GM19023 (cell line): ENCODE results near the gene VPS9D1.
"Not testable (repeated sequence)": the region's sequence is repeated elsewhere in the genome, so short reads cannot be mapped to it uniquely, and the experiment has no call there.

ENCODE experiments used
- ATAC-seq: cut with Tn5 transposase; IDR thresholded peaks from one replicate; pipeline ENCODE4 v1.9.1; 2021; ENCODE audit warnings: mild to moderate bottlenecking, moderate library complexity; ENCODE audit not compliant: unreplicated experiment

Gene VPS9D1

DNA sequence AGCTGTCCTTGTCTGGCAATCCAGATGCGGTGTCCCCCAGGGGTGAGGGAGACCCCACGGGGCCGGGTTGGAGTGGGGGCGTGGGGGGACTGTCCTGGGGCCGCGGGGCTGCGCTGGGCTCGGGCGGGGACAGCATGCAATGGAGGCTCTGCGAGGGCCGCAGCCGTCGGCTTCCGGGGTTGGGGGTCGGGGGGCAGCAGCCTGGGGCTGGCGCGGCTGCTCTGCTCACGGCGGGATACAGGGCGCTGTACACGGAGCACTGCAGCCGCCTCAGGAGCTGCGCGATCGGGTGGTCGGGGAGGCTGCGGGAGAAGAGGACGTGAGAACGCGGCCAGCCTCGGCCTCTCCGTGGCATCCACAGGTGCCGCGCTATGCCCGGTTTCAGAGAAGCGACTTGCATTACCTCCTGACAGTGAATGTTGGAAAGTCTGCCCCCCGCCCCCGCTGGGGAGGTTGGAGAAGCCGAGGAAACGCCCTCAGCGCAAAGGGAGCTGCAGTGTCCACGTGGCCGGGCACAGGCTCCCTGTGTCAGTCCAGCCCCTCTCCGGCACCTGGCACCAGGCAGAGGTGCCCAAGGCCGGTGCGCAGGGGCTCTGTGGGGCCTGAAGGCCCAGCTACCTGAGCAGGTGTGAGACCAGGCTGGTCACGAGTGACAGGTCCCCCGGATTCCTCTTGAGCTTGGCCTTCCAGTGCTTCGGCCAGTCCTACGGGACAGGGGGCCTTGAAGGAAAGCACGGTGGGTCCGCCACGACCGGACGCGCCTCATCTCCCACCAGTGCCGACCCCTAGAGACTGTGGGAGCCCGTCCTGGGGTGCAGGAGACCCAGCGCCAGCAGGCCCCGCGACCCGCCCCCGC is 9.8 kb downstream of the VPS9D1 start:
- no peak for ATAC-seq

DNA sequence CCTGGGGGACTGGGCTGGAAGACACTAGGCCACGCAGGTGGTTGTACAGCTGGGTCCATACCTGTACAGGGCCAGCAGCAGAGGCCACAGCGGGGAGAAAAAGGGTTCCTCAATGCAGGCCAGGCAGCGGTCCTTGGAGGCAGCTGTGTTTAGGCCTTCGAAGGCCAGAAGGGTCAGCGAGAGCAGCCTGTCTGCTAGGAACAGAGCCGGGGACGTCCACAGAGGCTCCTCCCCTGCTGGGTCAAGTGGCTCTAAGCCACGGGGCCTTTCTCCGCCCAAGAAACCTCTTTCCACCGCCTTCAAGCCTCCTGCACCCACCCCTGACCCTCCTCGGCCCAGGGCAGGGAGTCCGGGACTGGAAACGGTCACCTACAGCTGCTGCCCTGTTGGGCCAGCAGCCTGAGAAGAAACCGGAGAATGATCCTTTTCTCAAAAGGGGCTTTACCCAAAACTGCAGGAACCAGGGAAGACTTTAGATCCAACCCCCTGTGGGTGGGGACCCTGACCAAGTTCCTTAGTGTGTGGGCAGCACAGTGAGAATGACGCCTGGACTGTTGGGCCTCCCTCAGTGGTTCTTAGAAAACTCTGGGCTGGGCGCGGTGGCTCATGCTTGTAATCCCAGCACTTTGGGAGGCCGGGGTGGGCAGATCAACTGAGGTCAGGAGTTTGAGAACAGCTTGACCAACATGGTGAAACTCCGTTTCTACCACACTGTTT is 10.8 kb downstream of the VPS9D1 start:
- ATAC-seq, result no peak

DNA sequence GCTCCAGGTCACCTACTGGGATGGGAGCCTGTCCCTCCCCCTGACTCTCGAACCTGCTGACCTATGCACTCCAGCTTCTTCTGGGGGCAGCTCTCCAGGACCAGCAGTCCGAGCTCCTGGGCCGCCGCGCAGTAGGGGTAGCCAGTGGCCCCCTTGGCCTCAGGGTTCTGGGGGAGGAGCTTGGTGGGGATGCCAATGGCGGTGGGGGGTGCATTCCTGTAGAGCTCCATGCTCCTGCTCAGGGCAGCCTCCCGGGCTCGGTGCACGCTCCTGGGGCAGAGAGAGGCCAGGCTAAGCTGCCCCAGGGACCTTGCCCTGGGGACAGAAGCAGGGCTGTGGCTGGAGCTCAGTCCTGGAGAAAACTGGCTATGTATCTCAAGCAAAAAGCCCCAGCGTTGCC is 11.5 kb downstream of the VPS9D1 start:
- no peak for ATAC-seq

DNA sequence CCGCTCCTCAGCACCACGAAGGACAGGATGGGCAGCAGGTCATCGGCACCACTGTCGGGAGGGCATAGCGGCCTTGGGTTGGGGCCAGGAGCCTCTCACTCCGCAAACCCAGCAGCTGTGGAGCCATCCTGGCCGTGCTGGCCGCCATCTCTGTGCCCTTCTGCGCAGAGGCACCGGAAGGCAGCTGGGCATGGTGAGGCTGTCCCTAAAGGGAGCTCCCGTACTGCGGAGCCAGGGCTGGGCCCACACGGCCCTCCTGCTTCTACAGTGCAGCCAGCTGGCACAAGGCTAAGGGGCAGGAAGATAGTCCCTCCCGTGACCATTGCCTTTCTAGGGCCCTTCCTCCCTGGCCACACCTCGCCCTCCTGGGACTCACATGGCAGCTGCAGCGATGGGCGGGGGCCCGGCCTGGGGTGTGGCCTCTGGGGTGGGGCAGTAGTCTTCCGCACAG is 12.2 kb downstream of the VPS9D1 start:
- ATAC-seq, result no peak

DNA sequence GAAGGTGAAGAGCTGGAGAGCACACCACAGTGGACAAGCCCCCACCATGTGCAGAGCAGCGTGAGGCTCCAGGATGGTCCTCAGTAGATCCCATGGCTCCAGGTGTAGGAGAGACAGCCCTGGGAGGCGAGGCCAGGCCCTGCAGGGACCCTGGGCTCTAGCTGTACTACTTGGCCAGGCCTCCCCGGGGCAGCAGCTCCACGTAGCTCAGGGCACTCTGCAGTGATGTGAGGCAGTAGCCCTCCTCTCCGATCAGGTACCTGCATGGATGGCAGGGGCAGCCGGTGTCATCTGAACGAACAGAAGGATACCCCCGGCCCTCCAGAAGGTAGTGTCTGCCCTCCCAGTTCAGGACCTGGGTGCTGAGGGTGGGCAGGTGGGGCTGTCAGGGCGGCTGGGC is 13.0 kb downstream of the VPS9D1 start:
- ATAC-seq, result no peak

DNA sequence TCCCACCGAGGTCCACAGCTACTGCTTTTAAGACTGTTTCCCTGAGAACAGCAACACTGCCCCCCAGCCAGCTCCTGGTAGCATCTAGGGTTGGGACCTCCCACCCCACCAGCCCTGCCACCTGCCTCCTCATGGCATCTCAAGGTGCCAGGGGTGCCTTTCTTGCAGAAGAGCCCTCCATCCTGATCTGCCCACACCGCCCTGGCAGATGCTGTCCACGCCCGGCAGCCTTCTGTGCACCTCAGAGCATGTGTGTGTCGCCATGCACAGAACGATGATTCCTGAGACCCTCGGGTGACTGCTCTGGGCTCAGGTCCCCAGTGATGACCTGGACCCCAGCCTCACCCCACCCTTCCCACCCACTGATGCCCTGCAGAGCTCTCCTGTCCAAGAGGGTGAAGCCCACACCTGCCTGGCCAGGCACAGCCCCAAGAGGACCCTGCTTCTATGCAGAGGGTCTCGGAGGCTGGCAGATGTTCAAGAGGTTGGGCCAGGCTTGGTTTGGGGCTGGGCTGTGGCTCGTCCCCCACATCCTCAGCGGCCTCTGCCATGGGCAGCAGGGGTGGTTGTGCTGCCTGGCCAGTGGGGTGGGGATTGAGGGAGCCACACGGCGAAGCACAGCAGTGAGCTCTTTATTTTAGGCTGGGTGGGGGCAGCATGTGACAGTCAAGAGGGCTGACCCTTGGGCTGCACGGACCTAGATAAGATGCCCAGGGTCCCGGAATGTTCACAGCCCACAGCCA is 14.0 kb downstream of the VPS9D1 start:
- no peak for ATAC-seq

DNA sequence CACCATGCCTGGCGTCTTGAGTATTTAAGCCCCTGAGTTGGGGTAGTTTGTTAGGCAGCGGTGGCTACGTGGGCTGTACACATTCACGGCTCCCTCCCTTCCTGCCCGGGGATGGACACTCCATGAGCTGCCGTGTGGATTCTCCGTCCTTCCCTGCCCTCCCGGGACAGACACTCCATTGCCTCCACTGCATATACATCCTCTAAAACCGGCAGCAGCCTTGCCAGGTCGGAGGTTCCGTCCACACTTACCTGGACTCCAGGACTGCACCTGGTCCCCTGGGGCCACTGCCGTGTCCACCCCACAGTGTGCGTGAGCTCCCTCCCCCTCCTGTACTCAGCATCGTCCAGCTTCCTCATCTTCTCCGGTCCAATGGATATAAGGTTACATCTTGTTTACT is 15.7 kb downstream of the VPS9D1 start:
- ATAC-seq, result no peak

DNA sequence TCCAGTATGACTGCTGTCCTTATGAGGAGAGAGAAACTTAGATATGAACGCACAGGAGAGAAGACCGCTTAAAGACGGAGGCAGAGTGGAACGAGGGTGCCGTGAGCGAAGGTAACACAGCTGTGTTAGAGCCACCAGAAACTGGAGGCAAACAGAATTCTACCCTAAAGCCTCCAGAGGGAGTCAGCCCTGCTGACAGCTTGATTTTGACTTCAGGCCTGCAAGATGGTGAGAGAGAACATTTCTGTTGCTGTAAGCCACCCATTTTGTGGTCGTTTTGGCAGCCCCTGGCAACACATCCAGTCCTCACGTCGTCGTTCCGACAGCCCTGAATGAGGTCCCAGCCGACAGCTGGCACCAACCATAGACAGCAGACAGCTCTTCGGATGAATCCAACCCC is 16.4 kb downstream of the VPS9D1 start:
- no peak for ATAC-seq

DNA sequence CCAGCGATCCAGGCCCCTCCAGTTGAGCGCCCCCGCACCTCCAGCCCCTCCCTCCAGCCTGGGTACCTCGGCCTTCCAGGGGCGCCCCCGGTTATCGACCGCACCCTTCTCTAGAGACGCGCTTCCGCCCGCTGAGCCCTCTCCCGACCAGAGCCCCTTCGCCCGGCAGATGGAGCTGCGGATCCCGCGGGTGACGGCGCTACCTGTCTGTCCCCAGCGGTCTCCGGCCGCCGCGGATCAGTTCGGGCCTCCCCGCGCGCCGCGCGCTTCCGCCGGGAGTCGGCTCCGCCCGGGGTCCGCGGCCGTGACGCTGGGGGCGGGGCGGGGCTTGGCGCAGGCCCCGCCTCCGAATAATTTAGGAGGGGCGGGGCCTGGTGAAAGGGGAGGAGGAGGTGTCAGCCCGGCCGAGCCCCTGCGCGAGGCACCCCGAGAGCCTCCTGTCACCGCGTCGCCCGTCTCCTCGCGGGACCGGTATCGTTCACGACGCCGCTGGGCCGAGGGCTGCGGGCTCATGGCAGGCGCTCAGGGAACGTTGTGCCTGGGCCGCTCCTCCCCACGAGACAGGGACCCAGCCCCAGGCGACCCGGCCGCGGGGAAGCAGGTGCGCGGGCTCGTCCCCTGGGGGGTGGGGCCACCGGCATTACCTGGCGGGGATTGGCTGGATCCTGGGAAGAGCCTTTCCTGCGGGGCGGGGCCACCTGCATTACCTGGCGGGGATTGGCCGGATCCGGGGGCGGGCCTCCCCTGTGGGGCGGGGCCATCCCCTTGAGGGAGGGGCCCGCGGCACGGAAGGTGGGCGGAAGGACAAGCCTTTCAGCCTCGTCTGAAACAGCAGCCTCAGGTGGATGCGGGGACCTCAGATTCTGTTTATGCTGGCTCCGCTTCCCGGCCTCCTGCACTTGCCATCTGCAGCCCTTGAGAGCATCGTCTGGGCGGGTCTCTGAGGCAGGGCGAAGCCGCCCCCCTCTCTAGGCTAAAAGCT is 19.0 kb downstream of the VPS9D1 start, which contains the start of gene SPATA2L:
TSS of gene SPATA2L (minus strand) at position 281 of the 982 bp plus-strand sequence. CDS start 473 bp downstream, outside the sequence.
- peak; percentile 68 for ATAC-seq

DNA sequence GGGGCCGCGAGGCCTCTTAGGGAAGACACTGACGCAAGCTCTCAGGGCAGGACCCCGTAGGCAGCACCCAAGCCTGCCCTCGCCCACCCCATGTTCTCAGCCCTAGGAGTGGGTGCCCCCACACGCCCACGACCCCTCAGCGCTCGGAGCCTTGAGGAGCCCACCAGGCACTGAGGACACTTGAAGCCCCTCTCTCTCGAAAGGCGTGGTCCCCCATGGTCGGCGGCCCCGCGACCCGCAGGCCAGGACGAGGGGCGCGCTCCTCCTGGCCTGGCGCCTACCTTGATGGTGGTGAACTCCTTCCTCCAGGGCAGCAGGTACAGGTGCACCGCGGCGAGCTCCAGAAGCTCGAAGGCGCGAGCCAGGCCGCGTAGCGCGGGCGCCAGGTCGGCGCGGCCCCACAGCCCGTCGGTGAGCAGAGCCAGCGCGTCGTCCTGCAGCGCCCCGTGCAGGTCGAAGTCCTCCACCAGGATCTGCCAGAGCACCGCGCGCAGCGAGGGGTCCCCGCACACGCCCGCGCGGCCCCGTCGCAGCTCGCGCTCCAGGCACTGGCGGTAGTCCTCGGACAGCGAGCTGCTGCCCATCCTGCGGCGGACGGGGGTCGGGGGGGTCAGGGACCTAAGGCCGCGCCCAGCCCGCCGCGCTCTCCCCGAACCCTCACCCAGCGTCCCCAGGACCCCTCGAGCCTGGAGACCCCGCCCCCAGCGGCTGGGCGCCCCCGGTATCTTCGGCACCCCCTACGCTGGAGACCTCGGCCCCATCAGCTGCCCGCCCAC is 19.9 kb downstream of the VPS9D1 start:
- ATAC-seq, result peak; percentile 4

DNA sequence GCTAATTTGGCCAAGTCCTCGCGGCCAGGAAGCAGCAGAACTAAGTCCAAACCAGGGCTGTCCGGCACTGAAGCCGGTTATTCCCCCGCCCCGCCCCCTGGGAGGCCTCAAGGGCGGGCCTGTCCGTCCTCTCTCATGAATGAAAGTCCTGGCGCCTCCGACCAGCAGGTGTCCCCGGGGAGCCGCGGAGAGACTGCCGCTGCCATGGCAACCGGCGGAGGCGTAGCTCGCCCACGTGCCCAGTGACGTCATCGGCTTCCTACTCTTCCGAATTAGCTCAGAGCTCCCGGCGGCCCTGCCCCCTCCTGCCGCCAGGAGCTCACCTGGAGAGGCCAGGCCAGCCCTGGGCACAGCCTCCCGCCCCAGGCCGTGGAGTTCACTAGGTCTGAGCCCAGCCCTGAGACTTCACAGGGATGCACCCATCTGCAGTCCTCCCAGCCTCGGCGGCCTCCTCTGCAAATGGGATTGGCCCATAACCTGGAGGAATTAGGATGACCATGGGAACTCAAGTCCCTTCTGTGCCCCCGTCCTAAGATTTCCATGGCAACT is 20.5 kb downstream of the VPS9D1 start:
- peak; percentile 38 for ATAC-seq

DNA sequence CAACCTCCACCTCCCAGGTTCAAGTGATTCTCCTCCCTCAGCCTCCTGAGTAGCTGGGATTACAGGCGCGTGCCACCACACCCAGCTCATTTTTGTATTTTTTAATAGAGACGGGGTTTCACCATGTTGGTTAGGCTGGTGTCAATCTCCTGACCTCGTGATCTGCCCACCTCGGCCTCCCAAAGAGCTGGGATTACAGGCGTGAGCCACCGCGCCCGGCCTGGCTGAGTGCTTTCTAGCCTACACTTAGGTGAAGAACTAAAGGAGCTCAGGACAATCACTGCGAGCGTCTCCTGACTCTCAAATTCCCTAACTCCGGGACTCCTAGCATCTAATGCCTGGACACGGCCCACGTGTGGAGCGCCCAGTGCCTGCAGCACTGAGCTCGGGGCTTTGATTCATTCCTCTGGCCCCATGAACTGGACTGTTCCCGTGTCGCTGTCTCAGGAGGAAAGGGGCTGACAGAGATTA is 21.0 kb downstream of the VPS9D1 start:
- not testable (repeated sequence) for ATAC-seq

DNA sequence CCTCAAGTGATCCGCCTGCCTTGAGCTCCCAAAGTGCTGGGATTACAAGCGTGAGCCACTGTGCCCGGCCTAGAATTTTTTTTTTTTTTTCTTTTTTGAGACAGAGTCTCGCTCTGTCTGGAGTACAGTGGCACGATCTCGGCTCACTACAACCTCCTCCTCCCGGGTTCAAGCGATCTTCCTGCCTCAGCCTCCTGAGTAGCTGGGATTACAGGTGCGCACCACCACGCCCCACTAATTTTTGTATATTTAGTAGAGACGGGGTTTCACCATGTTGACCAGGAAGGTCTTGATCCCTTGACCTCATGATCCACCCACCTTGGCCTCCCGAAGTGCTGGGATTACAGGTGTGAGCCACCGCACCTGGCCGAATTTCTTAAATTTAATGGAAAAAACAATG is 22.0 kb downstream of the VPS9D1 start:
- not testable (repeated sequence) for ATAC-seq

DNA sequence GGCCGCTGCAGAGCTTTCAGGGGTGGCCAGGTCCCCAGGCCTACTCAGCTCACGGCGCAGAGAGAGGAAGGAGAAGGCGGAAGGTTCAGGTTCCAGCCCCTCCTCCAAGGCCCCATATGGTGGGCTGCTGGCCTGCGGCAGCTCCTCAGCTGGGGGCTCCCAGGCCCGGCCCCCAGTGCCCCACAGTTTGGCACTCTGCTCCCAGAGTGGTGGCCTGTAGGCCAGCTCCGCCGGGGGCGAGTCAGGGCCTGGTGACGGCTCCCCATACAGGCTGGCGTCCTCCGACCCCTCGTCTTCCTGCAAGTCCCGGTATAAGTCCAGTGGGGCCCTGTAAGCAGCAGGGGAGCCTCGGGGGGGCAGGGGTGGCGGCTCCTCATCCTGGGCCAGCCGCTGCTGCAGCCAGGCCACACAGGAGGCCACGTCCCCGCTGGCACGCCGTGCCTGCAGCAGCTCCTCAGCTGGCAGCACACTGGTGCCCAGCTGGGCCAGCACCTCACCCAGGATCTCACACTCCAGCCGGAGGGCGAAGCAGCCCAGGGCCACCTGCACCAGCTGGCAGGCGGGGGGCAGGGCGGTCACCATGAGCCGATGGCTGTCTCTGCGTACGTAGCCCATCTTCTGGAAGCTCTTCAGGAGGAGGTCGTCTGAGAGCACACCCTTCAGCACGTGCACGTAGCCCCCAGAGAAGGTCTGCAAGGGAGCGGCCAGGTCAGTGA is 22.9 kb downstream of the VPS9D1 start:
- ATAC-seq, result no peak

DNA sequence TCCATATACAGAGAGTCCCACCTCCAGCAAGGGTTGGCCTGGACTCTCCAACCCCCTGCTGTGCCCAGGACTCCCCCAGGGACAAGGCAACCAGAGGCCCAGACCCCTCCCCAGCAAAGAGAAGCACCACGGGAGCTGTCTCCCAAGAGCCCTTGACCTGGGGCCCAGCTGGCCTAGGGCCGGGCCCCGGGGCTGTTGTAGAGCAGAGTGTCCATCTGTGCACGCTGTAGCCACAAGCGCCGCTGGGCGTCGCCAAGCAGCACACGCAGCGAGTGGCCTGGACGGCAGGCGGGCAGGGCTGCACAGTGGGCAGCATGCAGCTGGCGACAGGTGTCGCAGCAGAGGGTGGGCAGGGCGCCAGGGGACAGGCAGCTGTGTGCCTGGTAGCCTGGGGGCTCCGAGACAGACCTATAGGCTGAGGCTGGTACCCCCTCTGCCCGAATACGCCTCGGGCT is 23.5 kb downstream of the VPS9D1 start:
- ATAC-seq, result no peak

DNA sequence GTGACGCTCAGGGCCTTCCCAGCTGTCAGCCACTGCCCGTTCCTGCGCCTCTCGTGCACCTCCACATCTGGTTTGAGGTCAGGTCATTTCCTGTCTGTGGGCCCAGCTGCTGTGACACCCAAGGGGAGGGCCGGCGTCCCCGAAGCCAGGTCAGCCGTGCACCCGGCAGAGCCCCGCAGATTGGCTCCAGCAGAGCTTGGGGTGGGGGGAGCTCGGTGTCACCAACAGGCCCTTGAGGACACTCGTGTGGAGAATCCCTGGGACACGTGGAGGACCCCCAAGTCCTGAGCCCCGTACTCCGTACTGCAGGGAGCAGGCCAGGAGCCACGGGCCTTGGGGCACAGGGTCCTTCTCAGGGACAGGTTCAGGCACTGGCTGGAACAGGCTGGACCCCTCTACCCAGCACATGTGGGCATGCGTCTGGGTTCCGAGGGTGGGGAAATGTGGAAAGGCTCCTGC is 24.0 kb downstream of the VPS9D1 start:
- ATAC-seq, result no peak

DNA sequence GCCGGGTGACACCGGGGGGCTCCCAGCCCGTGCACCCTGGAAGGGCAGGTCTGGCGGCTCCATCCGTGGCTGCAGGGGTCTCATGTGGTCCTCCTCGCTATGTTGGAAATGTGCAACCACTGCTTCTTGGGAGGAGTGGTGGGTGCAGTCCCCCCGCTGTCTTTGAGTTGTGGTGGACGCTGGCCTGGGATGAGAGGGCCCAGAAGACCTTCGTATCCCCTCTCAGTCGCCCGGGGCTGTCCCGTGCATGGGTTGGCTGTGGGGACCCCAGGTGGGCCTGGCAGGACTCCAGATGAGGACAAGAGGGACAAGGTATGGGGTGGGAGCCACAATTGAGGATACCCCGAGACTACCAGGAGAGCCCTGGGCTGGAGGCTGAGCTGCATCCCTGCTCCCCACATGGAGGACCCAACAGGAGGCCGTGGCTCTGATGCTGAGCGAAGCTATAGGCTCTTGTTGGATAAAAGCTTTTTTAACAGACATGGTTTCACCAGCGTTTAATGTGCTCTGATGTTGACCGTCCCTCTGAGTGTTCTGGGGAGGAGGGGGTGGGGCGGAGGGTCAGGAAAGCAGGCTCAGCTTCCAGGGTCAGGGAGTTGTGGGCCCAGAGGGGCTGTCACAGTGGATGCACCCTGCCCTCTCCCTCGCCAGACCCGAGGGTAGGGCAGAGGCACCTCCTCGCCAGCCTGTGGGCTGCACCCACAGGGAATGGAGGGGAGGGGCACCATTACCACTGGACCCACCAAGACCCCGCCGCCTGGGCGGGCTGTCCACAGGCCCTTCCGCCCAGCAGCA is 24.6 kb downstream of the VPS9D1 start:
- ATAC-seq, result no peak
